GM19043 (cell line): Measurements from ENCODE around the gene IPMK.

Experiments used
- ATAC-seq: cut with Tn5 transposase; IDR thresholded peaks from one replicate; pipeline ENCODE4 v1.9.1; 2021; ENCODE audit warnings: low read depth; ENCODE audit not compliant: unreplicated experiment

Gene IPMK

DNA sequence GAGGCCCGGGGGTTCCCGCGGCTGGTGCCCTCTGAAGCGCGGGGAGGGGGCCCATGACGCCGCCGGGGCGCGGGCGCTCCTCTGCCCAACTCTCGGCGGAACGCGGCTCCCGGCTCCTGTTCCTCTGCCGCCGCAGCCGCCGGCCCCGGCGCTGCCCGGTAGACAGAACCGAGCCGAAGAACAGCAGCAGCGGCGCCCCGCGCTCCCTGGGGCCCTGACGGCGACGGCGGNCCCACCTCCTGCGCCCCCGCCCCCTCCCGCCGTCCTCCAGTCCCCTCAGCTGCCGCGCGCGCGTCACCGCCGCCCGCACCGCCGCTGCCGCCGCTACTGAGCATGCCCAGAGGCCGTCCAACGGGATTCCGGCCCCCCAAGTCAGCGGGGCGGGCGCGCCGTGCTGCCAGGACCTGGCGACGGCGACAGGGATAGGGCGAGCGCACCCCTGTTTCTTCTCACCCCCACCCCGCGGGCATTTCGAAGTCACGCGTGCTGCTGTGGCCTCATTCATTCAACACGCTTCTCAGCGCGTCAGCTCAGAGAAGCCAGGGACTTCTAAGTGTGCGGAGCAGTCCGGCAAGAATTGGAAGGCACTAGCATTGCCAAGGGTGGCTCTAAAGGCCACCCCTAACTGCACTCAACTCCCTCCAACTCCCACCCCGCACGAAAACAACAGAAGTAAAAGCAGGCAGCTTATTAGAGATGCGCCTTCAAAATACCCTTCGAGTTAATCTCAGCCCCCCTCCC, at the start of gene IPMK:
Gene IPMK (minus strand): TSS at position 182 of the 741 bp plus-strand sequence. CDS start 283 bp downstream, outside the sequence.
- ATAC-seq, result peak; percentile 51

DNA sequence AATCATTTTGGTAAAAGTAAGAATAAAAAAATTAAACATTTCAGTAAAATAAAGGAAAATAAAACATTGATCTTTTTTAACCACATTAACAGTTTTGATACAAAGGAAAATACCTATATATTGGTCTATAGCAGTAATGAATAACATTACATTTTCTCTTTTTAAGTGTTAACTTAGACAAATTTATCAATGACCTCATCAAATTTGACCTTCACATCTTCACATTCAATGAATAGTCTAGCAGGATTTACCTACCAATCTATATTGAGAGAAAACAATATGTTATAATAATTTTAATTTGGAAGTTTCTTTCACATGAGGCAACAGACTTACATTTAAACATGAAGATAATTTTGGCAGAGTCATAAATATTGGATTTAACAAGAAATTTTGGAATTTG, 49.2 kb upstream of the IPMK start:
- no peak for ATAC-seq

DNA sequence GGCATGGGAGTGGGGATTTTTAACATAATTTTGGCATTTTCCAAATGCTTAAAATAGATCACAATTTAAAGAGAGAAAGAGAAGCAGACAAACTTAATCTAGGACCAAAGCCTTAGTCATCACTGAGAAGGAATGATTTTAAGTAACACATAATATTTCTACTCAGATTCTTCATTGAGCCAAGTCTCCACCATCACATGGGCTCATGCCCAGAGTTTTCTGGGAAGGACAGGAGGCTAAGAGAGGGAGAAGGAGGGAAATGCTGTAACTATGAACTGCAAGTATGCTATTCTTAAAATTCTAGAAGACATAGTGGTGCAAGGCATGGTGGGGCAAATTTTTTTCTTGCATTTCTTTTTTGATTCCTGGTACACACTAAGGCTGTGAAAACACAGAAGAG, 43.3 kb upstream of the IPMK start:
- no peak for ATAC-seq

DNA sequence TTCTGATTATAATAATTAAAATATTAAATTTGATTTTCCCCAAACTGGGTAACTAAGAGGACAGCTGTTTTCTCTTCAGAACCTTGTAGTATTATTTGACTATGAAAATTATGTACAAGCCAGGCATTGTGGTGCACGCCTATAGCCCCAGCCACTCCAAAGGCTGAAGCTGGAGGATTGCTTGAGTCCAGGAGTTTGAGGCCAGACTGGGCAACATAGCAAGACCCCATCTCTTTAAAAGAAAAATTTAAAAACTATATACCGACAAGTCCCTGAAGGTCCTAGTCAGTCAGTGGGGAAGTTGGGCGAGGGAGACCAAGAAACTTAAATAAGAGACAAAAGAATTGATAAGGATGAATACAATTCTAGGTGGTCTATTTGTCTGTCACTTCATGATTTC, 40.0 kb upstream of the IPMK start:
- ATAC-seq, result no peak

- no peak for ATAC-seq
Measured at GRCh38 chr10:58305821-58306220, 38.1 kb upstream of the IPMK start.

GRCh38 chr10:58304099-58304633, 36.5 kb upstream of the IPMK start:
- ATAC-seq, result no peak

GRCh38 chr10:58302254-58302653, 34.6 kb upstream of the IPMK start:
- no peak for ATAC-seq

- no peak for ATAC-seq
Measured at GRCh38 chr10:58300676-58301075, 33.0 kb upstream of the IPMK start.

- ATAC-seq, result peak; percentile 91
Measured at GRCh38 chr10:58299580-58299979, 31.9 kb upstream of the IPMK start.

GRCh38 chr10:58293989-58294388, 26.3 kb upstream of the IPMK start:
- ATAC-seq, result no peak

- peak; percentile 91 for ATAC-seq
Measured at GRCh38 chr10:58291538-58292174, 24.0 kb upstream of the IPMK start.

DNA sequence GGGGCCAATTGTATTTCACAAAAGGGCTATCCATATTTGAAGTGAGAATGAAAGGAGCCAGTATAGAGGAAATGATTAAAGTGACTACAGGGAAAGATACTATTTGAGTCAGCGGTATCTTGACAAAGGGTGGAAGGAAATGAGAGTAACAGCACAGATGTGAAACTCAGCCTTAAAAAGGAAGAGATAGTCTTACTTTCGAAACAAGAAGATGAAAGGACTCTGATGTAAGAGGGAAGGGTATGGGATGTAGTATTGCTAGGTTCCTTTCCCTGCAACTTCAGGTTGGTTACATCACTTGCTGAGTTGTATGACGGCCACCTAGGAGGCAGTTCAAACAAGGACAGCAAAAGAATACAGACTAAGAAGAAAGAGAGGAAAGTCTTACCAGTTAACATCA, 14.9 kb upstream of the IPMK start:
- ATAC-seq, result peak; percentile 98

DNA sequence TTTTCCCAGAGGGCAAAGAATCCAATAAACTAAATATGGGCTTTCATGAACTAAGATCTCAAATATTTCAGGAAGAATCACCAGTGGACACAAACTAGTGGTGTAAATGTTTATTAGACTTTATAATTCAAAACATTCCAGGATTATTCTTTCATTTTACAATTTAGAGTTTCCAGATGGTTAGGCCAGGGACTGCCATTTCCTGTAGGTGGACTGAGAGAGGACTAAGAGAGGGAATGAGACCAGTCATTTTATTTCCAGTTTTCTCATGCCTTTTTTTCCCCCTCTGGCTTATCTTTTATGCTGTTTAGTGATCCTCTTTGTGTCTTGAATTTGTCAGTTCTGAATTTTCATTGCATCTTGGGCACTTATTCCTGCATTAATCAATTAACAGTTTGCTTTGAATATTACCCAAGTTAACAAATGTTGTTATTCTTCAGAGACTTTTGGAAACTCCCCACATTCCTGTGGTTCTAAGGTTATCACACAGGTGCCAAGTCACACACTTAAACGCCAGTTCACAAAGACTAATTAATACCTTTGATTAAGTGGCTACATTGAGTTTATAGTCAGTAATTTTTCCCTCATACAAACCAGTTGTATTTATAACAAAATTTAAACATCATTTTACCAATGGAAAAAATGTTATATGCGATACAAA, 13.5 kb upstream of the IPMK start:
- no peak for ATAC-seq

GRCh38 chr10:58280477-58280876, 12.8 kb upstream of the IPMK start:
- no peak for ATAC-seq

- no peak for ATAC-seq
Measured at GRCh38 chr10:58278962-58279307, 11.2 kb upstream of the IPMK start.

GRCh38 chr10:58278274-58278961, 10.7 kb upstream of the IPMK start:
- ATAC-seq, result no peak

GRCh38 chr10:58275908-58276307, 8.2 kb upstream of the IPMK start:
- no peak for ATAC-seq

DNA sequence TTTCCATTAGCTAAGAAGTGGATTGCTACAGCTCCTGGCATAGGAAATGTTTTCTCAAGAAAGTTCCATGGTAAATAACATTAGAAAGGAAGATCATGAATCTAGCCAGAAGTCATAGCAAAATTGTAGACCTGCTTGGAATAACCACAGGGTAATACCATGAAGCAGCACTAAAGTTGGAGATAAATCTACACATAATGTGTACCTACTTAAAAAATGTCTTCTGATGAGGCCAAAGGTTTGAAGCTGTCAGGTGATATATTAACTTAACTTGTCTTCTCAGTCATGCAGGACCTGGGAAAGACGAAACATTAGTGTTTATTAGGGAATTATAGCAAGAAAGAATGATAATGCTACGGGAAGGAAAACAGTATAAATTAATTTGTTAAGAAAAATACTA, 7.6 kb upstream of the IPMK start:
- no peak for ATAC-seq

GRCh38 chr10:58269782-58270290, 2.1 kb upstream of the IPMK start:
- no peak for ATAC-seq

- peak; percentile 49 for ATAC-seq
Measured at GRCh38 chr10:58268946-58269781, 1.5 kb upstream of the IPMK start, which contains the start of gene CISD1. Gene CISD1 (plus strand): TSS chr10:58269162. CDS start chr10:58269274, 112 bp downstream.
